Neural crest cell (in vitro differentiated cells): Measurements from ENCODE around the gene MTUS2. TPM values are rescaled to one million over a fixed set of nuclear protein-coding genes. Genes with fewer than 3 reads are reported as not detected.

Source experiments
- DNase-seq: peaks from one replicate; pipeline ENCODE4 v3.0.0; 2021; ENCODE audit warnings: low read depth, mixed read lengths, low spot score
- H3K27ac Mint-ChIP-seq: one replicate; pipeline ENCODE4 v1.8.0; 2021; ENCODE audit warnings: mild to moderate bottlenecking, mixed read lengths; ENCODE audit not compliant: unreplicated experiment
- H3K27me3 Mint-ChIP-seq: 2 replicates; pipeline ENCODE4 v1.8.0; 2021; ENCODE audit warnings: low read depth, mild to moderate bottlenecking, mixed read lengths
- H3K36me3 Mint-ChIP-seq: 2 replicates; pipeline ENCODE4 v1.8.0; 2021; ENCODE audit warnings: low read depth, mild to moderate bottlenecking, mixed read lengths
- H3K4me1 Mint-ChIP-seq: 2 replicates; pipeline ENCODE4 v1.8.0; 2021; ENCODE audit warnings: mixed read lengths
- H3K4me3 Mint-ChIP-seq: one replicate; pipeline ENCODE4 v1.8.0; 2021; ENCODE audit warnings: mild to moderate bottlenecking, mixed read lengths
- H3K9me3 Mint-ChIP-seq: 2 replicates; pipeline ENCODE4 v1.8.0; 2021; ENCODE audit warnings: mixed read lengths
- CTCF ChIP-seq: fragments of 200-600 bp; sonication (generic); conservative IDR thresholded peaks from 2 replicates; pipeline ENCODE4 v1.5.0; 2021; ENCODE audit warnings: antibody characterized with exemption, mild to moderate bottlenecking
- total RNA-seq: library from RNA; stranded (reverse); gene quantifications from 2 replicates; pipeline ENCODE4 v1.2.1, GENCODE V29; 2021

MTUS2 gene
- total RNA-seq, 1 donor from 2014 or later: 0.91 TPM

DNA sequence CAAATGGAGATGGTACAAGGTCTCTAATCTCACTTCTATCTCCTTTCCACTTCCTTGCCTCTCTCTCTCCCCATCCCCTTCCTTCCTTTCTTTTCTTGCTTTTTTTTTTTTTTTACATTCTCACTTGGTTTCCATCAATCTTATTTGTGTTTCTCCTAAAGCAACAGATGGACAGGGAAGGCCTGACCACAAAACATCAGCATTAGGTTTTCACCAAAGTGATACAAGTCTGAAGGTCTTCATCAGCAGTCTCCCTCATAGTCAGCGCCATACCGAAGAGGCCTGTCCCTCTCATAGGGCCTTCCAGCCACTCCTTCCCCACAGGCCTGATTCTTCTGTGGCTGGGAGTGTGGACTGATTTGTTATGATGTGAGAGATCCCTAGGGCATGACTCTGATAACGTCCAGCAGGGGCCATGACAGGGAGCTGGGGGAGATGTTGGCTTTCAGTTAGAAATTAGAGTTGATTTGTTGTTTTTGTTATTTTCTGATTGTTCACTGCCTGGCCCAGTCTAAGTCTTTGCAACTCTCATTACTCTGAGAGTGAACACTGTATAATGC is 616.7 kb downstream of the MTUS2 start:
- TF ChIP-seq CTCF: no peak
- peaks cover 11% of the 10 kb centered on the region for H3K27me3 Mint-ChIP-seq

GRCh38 chr13:29438769-29439168 is 618.6 kb downstream of the MTUS2 start:
- peaks cover 2% of the 10 kb centered on the region for H3K27me3 Mint-ChIP-seq
- H3K4me1 Mint-ChIP-seq: no peaks in the 10 kb centered on the region
- no peak for DNase-seq
- no peak for TF ChIP-seq CTCF
- no peak overlapping the region for H3K27ac Mint-ChIP-seq
- H3K4me3 Mint-ChIP-seq: no peak overlapping the region
- no peaks in the 10 kb centered on the region for H3K36me3 Mint-ChIP-seq
- H3K9me3 Mint-ChIP-seq: no peaks in the 10 kb centered on the region

More for the DNA sequence above, 616.7 kb downstream of the MTUS2 start:
- H3K27ac Mint-ChIP-seq: no peak overlapping the region
- H3K9me3 Mint-ChIP-seq: no peaks in the 10 kb centered on the region
- no peak overlapping the region for H3K4me3 Mint-ChIP-seq
- no peak for DNase-seq
- H3K4me1 Mint-ChIP-seq: no peaks in the 10 kb centered on the region
- H3K36me3 Mint-ChIP-seq: no peaks in the 10 kb centered on the region

GRCh38 chr13:29439601-29440388 is 619.7 kb downstream of the MTUS2 start:
- TF ChIP-seq CTCF: no peak
- no peak overlapping the region for H3K4me3 Mint-ChIP-seq
- no peaks in the 10 kb centered on the region for H3K4me1 Mint-ChIP-seq
- no peak overlapping the region for H3K27ac Mint-ChIP-seq
- H3K27me3 Mint-ChIP-seq: peaks cover 2% of the 10 kb centered on the region
- no peaks in the 10 kb centered on the region for H3K9me3 Mint-ChIP-seq
- no peak for DNase-seq
- H3K36me3 Mint-ChIP-seq: no peaks in the 10 kb centered on the region

DNA sequence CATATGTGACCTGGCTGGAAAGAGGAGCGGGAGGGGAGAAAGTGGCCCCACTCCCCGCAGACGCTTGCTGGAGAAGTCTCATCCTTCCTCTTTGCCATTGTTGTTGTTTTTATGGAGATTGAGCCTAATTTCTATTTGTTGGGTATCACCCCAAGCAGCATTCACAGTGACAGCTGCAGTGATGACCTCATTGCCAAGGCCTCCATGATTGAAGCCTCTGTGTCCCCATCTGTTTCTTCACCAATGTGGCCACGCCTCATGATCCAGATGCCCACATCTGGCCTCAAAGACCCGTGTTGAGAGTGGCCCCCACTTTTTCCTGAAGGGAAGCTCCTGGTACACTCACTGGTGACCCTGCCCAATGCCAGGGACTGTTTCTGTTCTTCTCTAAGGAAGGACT is 621.2 kb downstream of the MTUS2 start:
- no peak for DNase-seq
- no peaks in the 10 kb centered on the region for H3K9me3 Mint-ChIP-seq
- H3K27me3 Mint-ChIP-seq: peaks cover 5% of the 10 kb centered on the region
- TF ChIP-seq CTCF: no peak
- H3K4me3 Mint-ChIP-seq: no peak overlapping the region
- H3K4me1 Mint-ChIP-seq: no peaks in the 10 kb centered on the region
- H3K27ac Mint-ChIP-seq: no peak overlapping the region
- no peaks in the 10 kb centered on the region for H3K36me3 Mint-ChIP-seq

DNA sequence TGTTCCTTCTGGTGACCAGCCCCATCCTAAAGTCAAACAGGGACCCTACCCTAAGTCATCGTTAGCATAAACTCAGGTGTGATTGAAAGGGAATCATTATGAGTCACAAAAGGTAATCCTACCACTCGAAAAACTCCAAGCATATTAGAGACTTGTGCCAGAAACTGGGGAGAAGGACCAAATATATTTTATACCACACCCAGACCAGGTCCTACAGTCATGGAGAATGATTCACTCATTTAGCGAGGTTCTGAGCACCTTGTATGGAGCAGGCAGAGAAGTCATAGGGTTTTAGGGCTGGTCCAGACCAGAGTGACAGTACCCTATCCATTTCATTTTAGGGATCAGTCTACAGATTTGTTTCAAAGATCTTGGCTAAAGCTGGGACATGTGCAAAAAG is 625.9 kb downstream of the MTUS2 start:
- no peak overlapping the region for H3K4me3 Mint-ChIP-seq
- peaks cover 9% of the 10 kb centered on the region for H3K27me3 Mint-ChIP-seq
- no peaks in the 10 kb centered on the region for H3K4me1 Mint-ChIP-seq
- no peak overlapping the region for H3K27ac Mint-ChIP-seq
- no peaks in the 10 kb centered on the region for H3K9me3 Mint-ChIP-seq
- H3K36me3 Mint-ChIP-seq: no peaks in the 10 kb centered on the region
- no peak for TF ChIP-seq CTCF
- no peak for DNase-seq
